Limb (tissue), 2 donors: ENCODE results near the gene ASH1L.
"Not testable (repeated sequence)": the region's sequence is repeated elsewhere in the genome, so short reads cannot be mapped to it uniquely, and the experiment has no call there.

Experiments used
- DNase-seq, 2 donors: peaks; one replicate each; pipeline ENCODE4 v3.0.0-alpha.2; 2016; ENCODE audit errors: extremely low spot score in 2 of 2

Gene ASH1L

GRCh38 chr1:155313261-155313660 is 249.3 kb downstream of the ASH1L start:
- no peak for DNase-seq

GRCh38 chr1:155309423-155310021 is 253.1 kb downstream of the ASH1L start:
- DNase-seq: peak in 1 of 2 donors; percentile 46

DNA sequence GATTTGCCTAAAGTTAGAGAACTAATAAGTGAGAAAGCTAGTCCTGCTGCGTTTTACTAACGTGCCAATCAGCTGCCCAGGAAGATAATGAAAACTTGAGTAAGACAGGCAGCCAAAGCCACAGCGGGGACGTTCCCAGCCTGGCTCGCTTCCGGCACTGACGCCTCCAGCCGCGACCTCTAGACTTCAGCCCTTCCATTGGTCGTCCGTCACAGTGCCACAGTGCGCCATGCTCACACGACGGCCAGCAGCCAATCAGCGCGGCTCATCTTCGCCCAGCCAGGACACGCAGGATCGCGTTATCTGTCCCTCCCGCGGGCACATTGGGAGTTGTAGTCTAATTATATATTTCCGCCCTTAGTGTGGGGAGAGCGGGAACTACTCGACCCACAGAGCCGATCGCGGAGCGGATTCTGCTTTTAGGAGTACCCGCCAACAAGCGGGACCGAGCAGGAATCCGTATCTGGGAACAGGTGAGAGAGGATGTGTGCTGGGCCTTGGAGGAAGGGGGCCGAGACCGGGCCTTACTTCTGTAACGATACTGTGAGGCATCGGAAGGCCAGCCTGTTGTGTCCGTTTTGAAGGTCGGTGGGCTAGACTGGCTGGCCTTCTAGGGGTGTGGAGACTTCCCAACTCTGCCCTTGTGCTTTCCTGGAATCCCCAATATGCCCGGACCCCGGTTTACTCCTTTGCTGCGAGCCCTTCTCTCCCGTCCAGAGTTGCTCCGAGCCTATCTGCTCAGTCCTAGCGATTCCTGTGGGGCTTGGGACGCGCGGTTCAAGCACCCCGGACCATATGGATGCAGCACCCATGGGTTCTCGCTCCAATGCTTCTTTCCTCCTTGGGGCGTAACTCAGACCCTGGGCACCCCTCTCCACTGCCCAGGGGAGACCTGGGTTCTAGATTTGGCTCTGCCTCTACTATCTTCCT is 253.8 kb downstream of the ASH1L start, which contains the start of gene FDPS:
TSS of gene FDPS (plus strand) at position 374 of the 930 bp plus-strand sequence. CDS start 924 bp downstream, outside the sequence.
- peak; percentile 97 to 99 for DNase-seq

GRCh38 chr1:155307247-155307740 is 255.3 kb downstream of the ASH1L start:
- peak in 1 of 2 donors; percentile 36 for DNase-seq

DNA sequence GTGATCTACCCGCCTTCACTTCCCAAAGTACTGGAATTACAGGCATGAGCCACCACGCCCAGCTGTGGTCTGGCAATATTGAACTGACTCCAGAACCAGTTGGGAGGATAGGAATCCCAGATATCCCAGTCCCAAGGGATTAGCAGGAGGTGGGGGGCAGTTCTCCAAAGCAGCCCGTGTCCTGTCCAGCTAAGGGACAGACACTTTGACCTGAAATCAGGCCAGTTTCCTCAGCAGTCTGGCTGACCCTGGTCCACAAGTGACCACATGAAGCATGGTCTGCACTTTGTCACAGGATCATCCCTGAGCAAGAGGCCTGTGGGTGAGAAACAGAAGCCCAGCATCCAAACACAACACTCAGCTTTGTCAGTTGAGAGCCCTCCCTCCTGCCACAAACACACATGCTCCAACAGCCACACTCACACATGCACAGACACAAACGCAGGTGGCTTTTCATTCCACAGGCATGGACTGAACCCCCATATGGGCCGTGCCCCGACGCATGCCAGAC is 256.7 kb downstream of the ASH1L start:
- DNase-seq: no peak

- DNase-seq: no peak
Observed at GRCh38 chr1:155304558-155305063, 258.0 kb downstream of the ASH1L start.

DNA sequence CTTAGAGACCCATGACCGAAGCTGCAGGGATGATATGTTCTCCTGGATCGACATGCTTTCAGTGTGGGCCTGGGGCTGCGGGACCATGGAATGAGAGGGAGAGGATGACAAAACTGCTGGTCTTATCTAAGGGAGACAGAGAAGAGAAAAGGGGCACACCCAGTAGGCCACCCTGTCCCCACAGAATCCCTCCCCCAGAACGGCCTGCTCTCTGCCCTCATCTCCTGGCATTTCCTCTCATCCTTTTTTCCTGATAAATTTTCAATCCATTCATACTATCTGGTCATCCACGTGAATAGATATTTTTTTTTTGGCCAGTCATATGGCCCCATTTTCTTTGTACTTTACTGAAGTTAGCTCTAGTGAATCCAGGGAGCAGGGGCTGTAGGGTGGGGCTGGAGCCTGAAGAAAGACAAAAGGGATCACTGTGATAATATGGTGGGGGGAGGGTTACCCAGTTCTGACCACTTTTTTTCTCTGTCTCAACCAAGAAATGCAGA is 261.2 kb downstream of the ASH1L start, which contains the start of gene PKLR:
TSS of gene PKLR (minus strand) at position 97 of the 500 bp plus-strand sequence. CDS start at position 54, 43 bp downstream.
- DNase-seq: no peak

- DNase-seq: no peak
Observed at GRCh38 chr1:155300553-155301329, 261.9 kb downstream of the ASH1L start.

- DNase-seq: no peak
Observed at GRCh38 chr1:155300024-155300423, 262.6 kb downstream of the ASH1L start.

GRCh38 chr1:155297384-155297783 is 265.2 kb downstream of the ASH1L start:
- no peak for DNase-seq

- DNase-seq: no peak
Observed at GRCh38 chr1:155296661-155297060, 265.9 kb downstream of the ASH1L start.

- no peak for DNase-seq
Observed at GRCh38 chr1:155295942-155296267, 266.7 kb downstream of the ASH1L start.

GRCh38 chr1:155295183-155295941 is 267.2 kb downstream of the ASH1L start:
- DNase-seq: no peak

DNA sequence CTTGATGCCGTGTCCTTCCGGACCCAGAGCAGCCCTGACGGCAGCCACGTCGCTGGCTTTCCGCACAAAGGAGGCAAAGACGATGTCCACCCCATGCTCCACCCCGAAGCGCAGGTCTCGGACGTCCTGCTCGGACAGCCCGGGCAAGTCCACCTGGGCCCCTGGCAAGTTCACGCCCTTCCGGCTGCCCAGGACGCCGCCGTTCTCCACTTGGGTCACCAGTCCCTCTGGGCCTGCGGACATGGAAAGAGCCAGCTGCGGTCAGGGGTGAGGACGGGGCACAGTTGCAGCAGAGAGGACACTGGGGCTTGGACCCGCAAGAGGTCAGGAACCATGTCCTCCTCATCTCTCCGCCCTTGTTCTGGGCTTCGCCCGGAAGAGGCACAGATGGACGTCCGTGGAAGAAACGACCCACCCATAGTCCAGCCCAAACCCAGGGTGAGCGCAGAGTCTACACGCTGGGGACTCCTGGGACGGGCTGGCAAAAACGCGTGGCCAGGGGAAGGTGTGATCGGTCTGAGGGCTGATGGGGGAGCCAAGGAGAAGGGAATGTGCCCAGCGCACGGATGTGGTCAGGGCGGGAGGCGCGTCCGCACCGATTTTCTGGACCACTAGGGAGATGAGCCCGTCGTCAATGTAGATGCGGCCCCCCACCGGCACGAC is 268.0 kb downstream of the ASH1L start:
- DNase-seq: no peak

GRCh38 chr1:155293086-155293749 is 269.4 kb downstream of the ASH1L start:
- DNase-seq: no peak

DNA sequence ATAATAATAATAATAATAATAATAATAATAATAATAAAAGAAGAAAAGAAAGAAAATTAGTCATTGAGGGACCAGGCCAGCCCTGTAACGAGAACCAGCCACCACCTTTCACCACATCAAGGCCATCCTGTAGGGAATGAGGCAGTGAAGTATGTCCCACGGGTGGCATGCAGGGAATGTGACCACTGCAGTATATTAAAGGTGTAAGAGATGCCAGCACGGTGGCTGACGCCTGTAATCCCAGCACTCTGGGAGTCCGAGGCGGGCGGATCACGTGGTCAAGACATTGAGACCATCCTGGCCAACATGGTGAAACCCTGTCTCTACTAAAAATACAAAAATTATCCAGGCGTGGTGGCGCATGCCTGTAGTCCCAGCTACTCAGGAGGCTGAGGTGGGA is 271.6 kb downstream of the ASH1L start:
- not testable (repeated sequence) for DNase-seq

- no peak for DNase-seq
Observed at GRCh38 chr1:155287987-155288543, 274.5 kb downstream of the ASH1L start.

GRCh38 chr1:155286544-155286943 is 276.1 kb downstream of the ASH1L start:
- DNase-seq: no peak

DNA sequence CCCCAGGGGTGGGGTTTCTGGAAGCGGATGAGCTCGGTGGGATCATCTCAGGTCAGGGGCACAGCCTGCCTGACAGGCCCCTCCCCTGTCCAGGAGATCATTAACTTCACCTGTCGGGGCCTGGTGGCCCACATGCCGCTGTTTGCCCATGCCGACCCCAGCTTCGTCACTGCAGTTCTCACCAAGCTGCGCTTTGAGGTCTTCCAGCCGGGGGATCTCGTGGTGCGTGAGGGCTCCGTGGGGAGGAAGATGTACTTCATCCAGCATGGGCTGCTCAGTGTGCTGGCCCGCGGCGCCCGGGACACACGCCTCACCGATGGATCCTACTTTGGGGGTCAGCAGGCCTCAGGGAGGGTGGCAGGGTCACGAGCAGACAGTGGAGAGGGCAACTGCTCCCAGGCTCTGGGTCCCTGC is 277.0 kb downstream of the ASH1L start:
- no peak for DNase-seq
